Stimulated activated CD8-positive, alpha-beta memory T cell treated with anti-CD3 and anti-CD28 coated beads, Interleukin-12 subunit alpha, Interleukin-12 subunit beta, amount 100 ng/mL, for 1 hour (primary cell): ENCODE data around the gene THSD1.
"Not testable (repeated sequence)": the region's sequence is repeated elsewhere in the genome, so short reads cannot be mapped to it uniquely, and the experiment has no call there.

ENCODE experiments used
- DNase-seq: peaks from one replicate; pipeline ENCODE4 v3.0.0-alpha.2; 2020; ENCODE audit warnings: low read depth

THSD1 gene

GRCh38 chr13:52408071-52408658 lies 2.2 kb upstream of the THSD1 start:
- not testable (repeated sequence) for DNase-seq

DNA sequence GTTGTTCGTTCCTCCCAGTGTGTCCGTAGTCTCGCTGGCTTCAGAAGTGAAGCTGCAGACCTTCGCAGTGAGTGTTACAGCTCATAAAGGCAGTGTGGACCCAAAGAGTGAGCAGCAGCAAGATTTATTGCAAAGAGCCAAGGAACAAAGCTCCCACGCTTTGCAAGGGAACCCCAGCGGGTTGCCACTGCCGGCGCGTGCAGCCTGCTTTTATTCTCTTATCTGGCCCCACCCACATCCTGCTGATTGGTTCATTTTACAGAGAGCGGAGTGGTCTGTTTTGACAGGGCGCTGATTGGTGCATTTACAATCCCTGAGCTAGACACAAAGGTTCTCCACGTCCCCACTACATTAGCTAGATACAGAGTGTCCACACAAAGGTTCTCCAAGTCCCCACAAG lies 1.5 kb upstream of the THSD1 start:
- not testable (repeated sequence) for DNase-seq

DNA sequence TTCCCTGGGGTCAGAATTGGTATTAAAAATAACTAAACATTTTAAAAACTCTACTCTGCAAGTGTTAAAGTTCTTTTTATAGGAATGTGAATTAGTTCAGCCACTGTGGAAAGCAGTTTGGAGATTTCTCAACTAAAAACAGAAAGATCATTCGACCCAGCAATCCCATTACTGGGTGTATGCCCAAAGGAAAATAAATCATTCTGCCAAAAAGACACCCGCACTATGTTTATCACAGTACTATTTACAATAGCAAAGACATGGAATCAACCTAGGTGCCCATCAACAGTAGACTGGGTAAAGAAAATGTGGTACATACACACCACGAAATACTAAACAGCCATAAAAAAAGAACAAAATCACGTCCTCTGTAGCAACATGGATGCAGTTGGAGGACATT lies 657 bp upstream of the THSD1 start:
- DNase-seq = no peak

DNA sequence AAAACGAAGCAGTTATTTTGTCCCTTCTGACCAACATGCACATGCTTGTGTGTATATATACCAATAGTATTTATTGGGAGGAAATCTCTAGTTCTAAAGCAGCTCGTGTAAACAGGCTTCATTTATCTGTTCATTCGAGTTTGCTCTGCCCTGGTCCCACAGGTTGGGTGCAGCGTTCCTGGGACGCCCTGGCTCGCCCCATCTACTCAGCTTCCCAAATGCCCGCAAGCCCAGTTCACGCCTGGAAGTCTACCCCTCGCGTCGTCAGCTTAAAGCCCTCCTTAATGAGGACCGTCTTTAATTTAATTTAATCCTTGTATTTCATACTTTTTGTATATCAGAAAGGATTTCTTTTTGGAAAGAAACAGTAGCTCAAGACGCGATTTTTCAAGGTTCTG lies 604 bp downstream of the THSD1 start:
- DNase-seq = no peak

GRCh38 chr13:52399708-52400107 lies 6.3 kb downstream of the THSD1 start:
- DNase-seq = no peak

GRCh38 chr13:52399046-52399445 lies 6.9 kb downstream of the THSD1 start:
- DNase-seq = no peak

GRCh38 chr13:52395704-52396103 lies 10.3 kb downstream of the THSD1 start:
- DNase-seq = no peak

DNA sequence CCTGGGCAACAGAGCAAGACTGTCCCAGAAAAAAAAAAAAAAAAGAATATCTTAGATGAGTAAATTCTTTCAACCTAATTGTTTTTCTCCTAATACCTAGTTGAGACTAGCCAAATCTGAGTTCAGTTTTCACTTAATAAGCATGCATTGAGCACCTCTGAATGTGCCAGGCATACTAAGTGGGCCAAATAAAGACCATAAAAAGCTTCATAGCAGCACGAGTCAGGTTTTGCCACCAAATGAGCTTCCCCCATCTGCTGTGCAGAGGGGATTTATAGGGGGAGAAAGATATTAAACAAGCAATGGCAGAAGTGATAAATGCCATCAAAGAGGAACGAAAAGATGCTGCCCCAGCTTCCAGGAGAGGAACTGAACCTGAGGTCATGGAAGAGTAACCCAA lies 11.4 kb downstream of the THSD1 start:
- no peak for DNase-seq

DNA sequence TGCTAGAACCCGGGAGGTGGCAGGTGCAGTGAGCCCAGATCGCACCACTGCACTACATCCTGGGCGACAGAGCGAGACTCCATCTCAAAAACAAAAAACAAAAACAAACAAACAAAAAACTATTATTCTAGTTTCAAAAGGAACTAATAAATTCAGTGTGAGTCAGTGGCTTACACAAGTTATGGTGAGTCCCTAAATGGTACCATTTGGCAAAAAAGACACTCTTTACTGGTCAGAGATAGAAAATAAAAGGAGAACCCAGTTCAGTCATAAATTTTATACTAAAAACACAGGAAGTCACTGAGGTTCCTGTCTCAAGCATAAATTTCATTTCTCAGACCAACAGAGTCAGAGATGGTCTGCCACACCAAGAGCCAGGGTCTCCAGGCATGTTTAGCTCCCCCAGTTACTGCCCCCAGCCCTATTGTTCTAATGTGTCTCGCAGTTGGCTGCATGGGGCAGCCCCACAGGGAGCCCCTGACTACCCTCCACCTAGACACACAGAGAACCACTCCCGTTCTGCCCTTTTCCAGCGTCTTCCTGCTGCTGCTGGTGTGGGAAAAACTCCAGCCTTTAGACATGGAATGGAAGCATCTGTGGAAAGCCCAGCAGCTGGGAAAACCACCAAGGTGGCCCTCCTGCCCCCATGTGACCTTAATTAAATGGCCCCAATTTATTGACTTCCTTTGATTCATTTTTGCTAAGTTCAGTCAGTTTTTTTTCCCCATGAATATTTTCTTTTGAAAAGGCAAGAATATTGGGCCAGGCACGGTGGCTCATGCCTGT lies 12.2 kb downstream of the THSD1 start:
- DNase-seq = no peak

GRCh38 chr13:52387721-52388120 lies 18.3 kb downstream of the THSD1 start:
- no peak for DNase-seq

GRCh38 chr13:52385870-52386269 lies 20.1 kb downstream of the THSD1 start:
- DNase-seq = no peak

GRCh38 chr13:52383366-52383765 lies 22.6 kb downstream of the THSD1 start:
- no peak for DNase-seq

DNA sequence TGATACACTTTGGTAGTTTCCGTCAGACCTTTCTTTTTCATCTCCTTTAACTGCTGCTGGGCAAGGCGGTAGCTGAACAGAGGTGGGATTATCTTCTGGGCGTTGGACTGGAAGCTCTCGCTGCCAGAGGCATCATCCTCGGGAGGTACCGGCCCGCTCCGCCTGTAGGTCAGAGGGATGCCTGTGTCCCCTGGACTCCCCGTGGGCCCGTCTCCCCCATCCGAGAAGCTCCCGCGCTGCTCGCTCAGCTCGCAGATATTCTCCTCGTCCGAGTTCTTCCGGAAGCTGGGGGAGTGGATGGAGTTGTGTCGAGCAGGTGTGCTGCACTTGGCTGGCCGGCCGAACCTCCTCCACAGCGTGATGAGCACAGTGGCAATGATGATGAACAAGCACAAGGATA lies 27.7 kb downstream of the THSD1 start:
- no peak for DNase-seq

DNA sequence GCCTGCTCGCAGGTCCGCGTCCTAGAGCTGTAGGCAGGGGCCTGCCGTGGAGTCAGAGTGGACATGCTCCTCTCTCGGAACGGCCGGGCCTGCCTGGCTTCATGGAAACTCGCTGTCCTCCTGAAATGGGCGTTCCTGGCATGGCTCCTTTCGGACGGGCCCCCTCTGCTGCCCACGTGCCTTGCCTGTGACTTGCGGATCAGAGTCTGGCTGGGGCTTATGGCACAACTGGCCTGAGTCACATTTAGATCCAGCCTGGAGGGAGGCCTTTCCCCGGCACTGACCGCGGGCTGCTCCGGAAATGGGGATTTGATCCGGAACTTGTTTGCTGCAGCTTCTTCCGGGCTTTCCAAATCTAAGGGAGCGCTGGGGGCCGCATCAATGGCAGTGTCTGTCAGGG lies 28.1 kb downstream of the THSD1 start:
- DNase-seq = no peak

DNA sequence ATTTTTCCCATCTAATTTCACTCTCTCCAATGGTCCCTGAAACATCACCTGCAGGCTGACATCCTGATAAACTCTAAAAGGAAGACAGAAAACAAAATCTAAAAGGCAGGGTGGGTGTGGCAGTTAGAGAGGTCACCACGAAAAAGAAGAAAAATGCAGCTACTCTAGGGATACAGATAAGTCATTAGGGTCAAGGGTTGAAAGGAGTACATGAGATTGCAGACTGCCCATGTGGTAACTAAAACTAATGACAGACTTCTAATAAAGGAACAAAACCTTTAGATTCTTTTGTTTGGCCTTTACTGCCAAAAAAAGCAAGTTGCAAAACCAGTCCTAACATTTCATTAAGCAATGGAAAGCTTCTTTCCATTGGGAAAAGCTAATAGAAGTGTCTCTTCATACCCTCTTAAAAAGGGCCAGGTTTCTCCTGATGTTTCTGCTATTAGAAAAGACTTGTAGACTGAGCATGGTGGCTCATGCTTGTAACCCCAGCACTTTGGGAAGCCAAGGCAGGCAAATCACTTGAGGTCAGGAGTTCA lies 31.0 kb downstream of the THSD1 start:
- DNase-seq = no peak

DNA sequence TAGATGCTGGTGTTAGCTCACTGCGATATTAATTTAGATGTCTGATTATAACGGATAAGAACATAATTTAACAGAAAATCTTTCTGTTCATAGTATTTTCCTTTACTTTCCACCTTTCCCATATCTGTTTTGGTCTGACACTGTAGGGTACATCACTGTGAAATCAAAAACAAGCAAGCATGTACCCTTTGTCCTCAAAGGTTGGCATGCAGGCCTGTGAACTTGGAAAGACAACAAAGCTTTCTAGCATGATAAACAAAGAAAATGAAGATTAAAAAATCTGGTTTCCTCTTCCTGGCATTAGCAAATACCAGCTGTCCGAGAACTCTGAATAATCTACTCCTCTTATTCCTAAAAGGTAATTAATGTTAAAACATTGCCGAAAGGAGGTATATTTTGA lies 31.6 kb downstream of the THSD1 start:
- DNase-seq = no peak

DNA sequence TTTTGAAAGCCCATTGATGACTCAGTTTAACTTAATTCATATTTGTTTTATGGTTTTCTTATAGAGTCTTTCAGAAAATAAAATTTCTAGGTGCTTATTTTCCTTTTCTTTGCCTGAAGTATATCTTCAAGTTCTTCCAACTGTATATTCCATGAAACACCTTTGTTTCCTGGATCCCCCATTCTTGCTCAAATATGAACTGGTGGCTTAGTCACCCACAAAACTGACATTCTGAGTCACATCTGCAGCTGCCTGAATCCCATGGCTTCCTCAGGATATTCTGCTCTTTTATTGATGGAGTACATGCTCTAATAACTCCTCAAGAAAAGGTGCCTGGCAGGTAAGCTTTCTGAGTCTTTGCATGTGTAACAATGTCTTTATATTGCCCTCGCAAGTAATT lies 32.7 kb downstream of the THSD1 start:
- not testable (repeated sequence) for DNase-seq

DNA sequence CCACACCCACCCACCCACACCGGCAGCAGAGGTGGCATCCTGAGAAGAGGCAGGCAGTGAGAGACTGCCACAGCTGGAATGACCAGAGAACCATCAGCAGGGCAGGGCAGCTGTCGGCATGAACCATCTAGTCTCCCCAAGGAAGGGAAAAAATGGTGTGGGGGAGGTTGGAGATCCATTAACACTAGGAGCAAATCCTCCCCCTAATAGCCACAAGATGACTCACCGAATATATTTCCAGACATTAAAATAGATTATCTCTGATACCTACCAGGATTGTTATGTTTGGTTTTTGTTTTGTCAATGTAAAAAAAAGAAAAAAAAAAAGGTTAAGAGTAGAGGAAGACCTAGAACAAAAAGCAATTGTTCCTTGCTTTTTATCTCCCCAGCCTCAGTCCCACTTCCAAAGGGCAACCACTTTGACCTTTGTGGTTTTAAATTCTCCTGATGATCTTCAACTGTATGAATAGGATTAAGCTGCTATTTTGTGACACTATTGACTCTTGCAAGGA lies 34.2 kb downstream of the THSD1 start:
- no peak for DNase-seq

DNA sequence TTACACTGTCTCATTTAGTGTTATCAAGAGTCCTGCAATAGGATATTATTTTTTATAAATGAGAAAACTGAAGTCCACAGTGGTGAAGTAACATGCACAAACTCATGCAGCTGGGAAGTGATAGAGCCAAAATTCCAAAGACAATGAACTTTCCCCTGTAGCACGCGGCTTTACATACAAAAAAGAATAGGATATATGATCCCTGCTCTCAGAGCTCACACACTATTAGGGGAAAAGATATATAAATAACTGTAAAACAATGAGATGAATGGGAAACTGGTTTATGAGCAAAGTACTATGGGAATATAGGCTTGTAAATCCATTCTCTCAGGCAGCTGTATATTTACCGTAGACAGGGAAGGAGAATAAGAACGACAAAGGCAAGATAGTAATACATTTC lies 39.7 kb downstream of the THSD1 start:
- no peak for DNase-seq

- DNase-seq = not testable (repeated sequence)
Observed at GRCh38 chr13:52362169-52362887, 43.6 kb downstream of the THSD1 start.

DNA sequence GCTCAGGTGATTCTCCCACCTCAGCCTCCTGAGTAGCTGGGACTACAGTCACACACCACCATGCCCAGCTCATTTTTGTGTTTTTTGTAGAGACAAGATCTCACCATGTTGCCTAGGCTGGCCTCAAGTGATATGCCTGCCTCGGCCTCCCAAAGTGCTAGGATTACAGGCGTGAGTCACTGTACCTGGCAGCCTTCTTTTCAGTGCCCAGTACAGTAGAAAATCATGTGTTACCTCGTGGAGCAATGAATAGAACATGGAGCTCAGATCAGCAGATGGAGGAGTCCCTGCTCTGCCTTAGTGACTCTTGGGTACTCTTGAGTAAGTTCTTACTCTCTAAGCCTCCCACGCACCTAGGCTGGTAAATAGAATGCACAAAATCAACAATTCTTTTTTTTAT lies 44.7 kb downstream of the THSD1 start:
- no peak for DNase-seq

GRCh38 chr13:52359534-52359933 lies 46.4 kb downstream of the THSD1 start:
- no peak for DNase-seq

DNA sequence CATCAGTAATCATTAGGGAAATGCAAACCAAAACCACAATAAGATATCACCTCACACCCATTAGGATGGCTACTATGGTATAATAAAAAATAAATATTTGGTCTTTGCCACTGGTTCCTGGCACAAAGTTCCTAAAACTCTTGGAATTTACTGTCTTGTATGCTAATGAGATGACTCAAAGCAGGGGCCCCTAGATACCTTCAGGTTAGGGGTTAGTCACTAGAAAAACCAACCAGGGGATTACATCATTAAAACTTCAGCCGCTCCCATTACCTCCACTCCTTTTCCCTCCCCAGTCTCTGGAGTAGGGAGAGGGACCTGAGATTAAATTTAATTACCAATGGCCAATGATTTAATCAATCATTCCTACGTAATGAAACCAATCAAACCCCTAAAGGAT lies 49.6 kb downstream of the THSD1 start:
- no peak for DNase-seq
